Stimulated activated CD8-positive, alpha-beta memory T cell treated with anti-CD3 and anti-CD28 coated beads, Interleukin-15, amount 100 ng/mL, for 4 hours (primary cell): ENCODE data around the gene NIPSNAP3A.

Experiments
- DNase-seq, 2 donors: peaks; one replicate each; pipeline ENCODE4 v3.0.0-alpha.2; 2020; ENCODE audit warnings: low read depth in 2 of 2

The NIPSNAP3A gene

DNA sequence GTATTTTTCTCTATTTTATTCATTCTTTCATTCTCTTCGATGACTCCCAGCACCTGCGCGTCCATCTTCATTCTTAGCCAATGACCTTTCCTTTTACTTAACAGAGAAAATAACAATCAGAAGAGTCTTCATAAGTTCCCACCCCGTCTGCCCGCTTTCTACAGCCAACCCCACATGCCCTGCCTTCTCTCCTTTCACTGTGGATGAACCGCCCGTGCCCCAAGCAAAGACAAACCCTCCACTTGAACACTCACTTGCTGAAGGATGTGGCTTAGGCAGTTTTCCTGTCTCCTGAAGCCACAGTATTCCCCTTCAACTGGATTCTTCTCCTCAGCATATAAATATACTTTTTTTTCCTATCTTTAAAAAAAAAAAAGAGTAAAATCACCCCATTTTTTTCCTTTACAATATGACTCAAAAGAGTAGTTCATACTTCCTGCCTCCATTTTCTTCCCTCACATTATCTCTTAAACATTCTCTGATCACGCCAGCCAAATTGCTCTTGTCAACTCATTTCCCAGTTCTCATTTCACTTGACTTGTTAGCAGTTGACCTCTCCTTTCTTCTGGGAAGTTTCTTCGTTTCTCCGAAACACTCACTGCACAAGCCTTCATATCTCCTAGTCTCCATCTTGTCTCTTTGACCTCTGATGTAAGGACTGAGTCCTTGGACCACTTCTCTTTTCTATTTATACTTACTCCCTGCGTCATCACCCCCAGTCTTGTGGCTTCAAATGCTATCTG, 27.5 kb downstream of the NIPSNAP3A start:
- DNase-seq: no peak

DNA sequence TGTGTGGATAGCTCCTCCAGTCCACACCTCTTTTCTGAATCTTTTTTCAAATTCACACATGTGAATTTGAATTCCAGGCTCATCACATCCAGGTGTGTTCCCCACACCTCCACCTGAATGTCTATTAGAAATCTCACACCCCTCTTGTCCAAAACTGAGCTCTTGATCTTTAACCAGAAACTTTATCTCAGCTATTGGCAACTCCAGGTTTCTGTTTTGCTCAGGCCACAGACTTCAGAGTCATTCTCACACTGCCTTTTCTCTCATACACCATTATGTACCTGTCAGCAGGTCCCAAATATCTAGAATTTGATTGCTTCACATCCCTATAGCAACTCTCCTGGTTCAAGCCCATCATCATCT, 28.1 kb downstream of the NIPSNAP3A start:
- DNase-seq: no peak

DNA sequence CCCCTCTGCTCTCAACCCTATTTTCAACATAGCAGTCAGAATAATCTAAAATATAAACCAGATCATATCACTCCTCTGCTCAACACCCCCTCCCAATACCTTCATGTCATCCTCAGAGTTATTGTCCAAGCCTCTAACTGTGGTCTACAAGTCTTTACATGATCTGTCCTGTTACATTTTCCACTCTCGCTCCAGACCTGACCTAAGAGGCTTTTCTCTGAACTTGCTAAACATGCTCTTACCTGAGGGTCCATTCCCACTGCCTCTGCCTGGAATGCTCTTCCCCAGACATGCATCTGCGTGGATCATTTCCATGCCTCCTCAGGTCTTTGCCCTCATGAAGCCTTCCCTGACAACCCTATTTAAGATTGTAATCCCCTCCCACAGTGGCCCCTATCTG, 28.5 kb downstream of the NIPSNAP3A start:
- no peak for DNase-seq

DNA sequence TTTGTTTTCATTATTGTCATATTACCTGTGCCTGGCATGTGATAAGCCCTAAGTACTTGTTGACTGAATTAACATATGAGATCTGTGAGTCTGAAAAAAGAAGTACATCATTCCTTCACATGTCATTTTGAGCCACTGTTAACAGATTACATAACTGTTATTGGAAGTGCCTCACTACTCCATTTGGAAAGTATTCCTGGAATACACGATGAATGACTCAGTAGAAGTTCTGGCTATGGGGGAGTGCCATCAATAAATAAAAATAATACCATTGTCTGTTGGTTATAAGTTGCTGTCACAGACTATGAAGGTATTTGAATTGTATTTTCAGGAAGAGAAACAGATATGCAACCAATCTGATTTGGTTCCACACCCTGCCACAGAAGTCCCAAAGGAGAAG, 29.3 kb downstream of the NIPSNAP3A start:
- DNase-seq: no peak

DNA sequence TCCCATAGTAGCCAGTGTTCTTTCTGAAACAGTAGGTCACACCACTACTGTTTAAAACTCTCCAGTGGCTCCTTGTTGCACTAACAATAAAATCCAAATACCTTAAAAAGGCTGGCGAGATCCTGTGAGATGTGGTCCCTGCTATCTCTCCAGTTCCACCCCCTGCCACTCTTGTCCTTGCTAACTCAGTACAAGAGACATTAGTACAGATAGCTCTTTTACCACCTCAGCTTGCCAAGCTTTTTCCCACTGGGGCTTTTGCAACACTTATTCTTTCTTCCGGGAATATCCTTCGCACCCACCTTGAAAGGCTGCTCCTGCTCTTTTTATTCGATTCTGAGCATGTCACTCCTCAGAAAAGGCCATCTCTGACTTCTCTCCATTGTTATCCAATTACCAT, 31.3 kb downstream of the NIPSNAP3A start:
- DNase-seq: no peak

DNA sequence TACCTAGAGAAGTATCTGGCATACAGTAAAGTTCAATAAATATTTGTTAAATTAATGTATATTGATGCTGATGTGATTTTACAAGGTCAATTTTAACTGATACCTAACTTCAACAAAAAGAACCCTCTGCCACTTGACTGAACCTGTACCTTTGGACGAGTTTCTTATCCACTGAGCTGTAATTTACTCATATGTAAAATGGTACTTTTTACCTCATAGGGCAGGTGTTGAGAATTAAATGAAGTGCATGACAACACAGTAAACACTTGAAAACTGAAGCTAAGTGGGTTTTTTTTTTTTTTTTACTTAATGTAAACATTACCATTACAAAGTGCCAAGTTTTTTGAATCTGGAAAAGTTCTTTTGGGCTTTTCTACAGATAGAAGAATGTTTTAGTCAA, 31.9 kb downstream of the NIPSNAP3A start:
- DNase-seq: no peak

DNA sequence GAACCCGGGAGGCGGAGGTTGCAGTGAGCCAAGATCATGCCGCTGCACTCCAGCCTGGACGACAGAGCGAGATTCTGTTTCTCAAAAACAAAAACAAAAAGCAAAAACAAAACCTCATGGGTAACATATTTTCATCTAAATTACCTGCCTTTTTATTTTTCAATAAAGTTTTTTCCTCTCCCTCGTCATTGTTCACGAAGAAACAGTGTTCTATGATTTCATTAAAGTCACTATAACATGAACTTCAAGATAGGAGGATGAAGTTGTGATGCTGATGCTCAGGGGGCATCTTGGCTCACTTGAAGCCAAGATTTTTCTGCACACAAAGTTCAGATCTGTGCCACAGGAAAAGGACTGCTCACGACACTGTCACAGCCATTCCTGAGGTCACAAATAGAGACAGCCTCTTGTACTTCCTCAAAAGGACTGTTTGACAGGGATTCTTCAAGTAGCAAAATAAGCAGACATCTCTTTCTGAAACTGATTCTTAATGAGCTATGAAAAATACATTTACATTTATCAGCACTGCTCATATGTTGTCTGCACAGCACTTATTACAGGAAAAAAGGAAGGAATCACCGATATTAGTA, 32.6 kb downstream of the NIPSNAP3A start:
- no peak for DNase-seq

DNA sequence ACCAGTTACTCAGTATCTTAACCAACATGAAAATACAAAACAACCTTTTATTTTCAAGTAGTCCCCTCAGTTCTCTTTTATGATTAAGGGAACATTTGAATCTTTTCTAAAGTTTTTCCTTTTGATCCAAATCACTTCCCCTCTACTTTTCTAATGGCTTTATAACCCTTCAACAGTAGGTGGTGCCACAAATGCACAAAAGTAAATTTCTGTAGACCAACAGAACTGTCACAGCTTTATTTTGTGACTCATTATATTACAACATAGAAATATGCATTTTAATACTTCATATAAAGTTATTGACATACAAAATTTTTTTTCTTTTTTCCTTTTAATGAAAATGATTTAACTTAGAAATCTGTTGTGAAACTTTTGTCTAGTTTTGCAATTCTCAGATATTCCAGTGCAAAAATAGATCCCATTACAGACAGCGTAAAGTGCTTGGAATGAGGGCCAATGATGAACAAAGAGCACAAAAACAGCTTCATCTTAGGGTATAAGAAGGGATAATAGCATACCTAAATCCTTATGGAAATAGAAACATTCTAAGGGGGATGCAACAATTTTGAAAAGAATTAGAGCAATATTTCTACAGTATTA, 33.4 kb downstream of the NIPSNAP3A start:
- DNase-seq: no peak

DNA sequence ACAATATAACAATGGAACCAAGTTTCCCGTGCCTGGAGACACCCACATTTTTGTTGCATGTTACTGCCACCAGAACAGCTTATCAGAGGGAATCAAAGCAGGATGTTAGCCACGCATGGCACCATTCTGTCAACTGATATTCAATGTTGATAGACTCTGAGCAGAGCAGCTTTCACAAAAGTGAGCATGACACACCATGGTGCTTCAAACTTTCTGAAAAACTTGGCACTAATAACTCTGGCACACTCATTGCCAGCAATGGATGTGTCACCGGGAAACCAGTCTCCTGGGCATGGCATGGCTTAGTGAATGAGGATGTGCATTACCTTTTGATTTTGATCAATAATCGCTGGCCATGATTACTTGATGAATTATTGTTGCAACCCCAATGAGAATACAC, 36.1 kb downstream of the NIPSNAP3A start:
- DNase-seq: no peak

DNA sequence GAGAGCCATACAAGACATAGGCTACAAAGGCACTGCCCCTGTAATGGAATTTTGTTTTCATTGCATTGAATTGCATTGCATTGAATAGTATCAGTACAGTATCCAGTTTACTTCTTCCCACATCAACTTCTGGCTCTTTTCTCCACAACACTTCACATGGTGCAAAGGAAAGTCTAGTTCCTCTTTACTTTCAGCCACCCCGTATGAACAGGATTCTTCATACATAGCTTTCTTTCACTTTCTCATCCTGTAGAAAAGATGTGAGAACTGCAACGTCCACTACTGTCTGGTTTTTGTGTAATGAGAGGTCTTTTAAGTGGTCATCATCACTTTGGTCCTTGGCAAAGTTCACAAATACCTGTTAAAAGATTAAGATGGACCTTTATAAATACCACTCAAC, 36.6 kb downstream of the NIPSNAP3A start:
- DNase-seq: no peak

DNA sequence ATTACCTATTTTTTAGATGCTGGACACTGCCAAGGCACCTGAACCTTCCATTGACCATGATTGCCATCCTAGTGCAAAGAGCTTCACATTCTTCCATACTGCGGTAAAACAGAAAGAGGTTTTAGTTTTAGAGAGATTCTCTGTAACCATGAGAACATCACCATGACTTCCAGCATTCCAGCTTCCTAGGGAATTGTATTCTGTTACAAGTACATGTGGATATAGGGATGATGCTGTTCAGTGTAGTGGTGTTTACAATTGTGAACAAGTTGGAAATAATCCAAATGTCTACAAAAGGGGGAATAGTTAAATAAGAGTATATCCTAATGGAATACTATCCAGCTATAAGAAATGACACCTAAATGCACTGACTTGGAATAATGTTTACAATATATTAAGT, 38.8 kb downstream of the NIPSNAP3A start:
- DNase-seq: no peak

DNA sequence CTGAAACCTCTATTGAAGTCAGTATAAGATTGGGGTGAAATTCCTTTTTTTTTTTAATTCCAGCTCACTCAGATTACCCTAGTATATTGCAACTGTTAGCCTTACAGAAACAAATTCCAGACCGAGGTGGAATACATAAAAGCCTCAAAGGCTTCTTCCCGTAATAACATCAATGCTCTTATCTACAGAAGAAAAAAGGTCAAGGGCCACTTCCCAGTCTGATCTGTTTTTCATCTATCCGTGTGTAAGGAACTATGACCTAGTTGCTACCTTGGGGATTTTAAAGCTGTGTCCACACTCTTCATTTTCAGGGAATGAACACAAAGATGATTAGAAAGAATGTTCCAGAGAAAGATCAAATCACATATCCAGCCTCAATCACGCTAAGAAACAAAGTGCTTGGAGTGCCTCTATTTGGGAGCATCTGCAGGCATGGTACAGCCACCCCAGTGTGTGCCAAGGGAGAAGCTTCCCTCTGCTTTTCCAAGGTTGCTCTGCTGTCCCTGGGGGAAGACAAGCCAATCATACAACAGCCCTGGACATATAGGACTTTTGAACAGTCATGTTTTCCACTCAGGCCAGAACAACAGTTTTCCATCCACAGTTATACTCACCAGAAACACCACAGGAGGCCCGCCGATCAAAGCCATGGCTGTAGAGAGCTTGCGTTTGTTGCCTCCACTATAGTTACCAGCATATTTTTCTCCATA, 40.0 kb downstream of the NIPSNAP3A start:
- DNase-seq: no peak

DNA sequence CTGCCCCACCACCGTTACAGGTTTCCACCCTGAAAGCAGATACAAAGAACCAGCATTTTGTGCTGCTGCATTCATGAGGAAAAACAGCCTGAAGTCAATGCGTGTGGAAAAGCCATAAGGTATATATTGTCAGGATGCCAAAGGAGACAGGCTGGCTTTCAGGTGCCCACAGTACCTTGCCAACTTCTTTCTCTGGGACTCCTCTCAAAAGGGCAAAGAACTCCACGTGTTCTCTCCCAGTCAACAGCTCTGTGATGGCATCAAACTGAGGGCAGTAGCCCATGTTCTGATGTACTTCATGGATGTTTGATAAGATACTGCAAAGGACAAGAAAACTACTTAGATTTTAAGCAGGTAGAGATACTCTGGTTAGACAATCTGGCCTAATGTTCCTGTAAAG, 40.8 kb downstream of the NIPSNAP3A start:
- DNase-seq: no peak

DNA sequence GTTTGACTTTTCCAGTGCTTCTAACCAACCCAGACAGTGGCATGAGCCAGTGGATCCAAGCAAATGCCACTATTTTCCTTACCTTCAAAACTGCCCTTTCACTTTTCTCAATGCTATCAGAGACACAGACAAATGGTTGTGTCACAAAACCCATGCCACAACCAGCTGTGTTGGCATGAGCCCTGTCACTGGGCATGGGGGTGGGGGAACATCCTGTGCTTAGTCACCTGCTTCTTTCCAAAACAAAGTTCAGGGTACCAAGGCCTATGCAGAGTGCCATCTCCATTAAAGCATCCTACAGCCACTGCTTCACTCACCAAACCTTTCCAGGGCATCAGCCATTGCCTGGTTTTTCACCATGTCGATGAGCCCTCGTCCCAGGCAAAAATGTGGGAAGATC, 46.6 kb downstream of the NIPSNAP3A start:
- DNase-seq: no peak

DNA sequence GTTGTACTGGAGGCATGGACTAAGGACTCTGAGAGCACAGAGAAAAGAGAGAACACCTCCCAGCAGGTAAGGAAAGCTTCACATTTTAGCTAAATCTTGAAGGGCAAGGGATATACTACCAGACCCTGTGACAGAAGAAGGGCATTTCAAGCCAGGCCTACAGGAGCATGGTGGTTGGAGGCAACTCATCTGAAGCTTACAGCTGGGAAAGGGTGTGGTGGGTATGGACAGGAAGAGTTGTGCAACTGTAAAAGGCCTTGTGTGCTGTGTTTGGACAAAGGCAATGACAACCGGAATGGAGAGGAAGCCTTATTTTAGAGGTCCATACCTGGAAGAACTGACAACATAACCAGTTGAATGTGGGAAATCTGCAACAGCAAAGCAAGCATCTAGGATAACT, 47.6 kb downstream of the NIPSNAP3A start:
- DNase-seq: no peak

DNA sequence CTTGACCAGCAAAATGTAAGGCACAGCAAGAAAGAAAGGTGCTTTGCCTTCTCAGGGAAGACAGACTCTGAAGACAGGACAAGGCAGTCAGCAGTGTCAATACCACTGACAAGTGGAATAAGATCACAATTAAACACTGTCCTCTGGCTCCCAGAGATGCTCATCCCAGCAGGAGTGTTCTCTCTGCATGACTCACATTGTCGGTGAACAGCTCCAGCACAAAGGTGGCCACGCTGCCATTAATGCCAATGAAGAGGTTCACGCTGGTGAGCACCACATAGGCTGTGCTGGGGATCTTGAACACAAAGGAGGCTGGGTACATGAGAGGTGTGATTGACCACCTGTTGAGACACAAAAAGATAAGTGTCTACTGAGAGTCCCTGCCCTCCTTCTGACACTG, 48.4 kb downstream of the NIPSNAP3A start:
- no peak for DNase-seq

DNA sequence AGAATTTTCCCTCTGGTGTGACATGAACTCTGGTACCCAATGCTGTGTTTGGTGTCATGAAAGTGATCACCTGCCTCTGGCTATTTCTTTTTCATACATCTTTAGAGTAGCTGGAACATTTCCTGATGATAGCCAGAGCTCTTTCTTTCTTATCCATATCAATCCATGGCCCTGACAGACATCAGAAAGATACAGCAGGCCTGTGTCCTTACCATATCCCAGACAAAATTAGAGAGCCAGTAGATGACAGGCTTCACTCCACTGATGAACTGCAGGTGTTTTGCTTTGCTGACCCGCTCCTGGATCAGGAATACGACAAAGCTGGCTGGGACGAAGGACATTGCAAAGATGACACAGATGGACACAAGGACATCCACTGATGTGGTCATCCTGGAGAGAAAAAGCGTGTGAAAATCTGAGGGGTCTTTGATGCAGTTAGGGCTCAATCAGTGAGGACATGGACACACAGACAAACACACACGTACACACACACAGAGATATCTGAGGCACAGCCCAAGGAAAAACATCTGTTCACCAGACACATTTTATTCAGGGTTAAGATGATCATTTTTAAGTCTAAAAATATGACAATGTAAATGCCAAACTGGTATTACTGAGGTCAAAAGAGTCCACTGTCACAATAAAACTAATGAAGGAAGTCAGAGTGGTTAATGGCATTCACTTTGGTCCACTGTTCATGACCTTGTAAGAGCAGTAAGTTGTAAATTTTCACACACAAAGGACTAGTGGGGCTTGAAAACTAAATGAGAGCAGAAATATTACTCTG, 50.9 kb downstream of the NIPSNAP3A start:
- no peak for DNase-seq

DNA sequence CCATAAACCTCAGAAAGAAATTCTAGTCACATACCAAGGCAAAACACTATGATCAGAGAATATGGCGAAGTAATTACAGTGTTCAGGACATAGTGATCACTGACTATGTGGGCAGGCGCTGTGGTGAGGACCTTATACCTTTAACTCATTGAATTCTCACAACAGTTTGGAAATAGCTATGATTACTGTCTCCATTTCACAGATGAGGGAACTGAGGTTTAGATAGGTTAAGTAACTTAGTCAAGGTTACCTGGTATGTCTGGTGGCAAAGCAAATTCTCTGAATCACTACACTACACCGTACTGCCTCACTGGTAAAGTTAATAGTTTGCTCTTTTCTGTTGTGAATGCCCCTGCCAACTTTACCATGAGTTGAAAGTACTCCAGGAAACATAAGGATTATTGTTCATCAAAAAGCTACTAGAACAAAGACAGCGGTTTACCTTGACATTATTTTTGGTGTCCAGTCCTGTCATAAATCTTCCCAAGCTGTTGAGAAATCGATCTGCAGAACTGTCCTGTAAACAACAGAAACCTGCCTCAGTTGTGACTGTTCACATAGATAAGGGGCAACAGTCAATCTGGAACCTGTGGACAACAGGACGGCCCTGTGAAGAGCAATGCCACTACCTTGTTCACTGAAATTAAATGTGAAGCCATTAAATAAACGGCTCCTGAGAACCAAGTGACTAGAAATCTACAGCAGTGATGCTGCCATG, 52.7 kb downstream of the NIPSNAP3A start:
- DNase-seq: no peak

DNA sequence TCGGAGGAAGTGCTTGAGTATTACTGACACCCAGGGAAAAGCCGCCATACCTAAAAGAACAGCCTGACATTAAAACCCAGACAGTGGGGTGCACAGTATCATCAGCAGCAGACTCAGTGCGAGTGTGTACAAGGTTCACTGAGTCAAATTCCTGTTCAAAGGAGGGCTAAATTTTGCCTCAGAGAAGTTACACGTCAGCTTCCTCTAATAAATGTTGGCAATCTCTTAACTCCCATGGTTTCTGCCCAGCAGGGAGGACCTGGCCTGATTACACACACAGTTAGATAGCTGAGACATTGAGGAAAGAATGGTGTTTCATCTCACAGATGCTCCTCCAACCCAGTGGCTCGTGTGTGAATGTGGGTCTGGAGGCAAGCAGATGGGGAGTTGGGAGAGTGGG, 54.6 kb downstream of the NIPSNAP3A start:
- DNase-seq: no peak

DNA sequence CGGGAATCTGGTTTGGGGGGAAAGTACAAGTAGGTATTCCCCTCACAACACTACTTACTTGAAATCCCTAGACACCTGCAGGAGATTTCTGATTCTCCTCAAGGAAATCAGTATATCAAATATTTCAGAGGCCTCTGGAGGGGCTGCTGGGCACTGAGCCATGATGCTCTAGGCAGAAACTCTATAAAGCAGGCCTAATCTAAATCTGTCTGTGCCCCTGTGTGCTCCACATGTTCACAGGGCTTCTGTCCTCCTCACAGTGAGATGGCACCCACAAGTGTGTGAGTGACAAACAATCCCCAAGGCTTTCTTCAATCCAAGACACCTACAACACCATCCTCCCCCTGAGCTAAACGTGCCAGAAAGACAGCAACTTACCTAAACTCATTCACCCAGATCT, 55.4 kb downstream of the NIPSNAP3A start:
- DNase-seq: no peak

DNA sequence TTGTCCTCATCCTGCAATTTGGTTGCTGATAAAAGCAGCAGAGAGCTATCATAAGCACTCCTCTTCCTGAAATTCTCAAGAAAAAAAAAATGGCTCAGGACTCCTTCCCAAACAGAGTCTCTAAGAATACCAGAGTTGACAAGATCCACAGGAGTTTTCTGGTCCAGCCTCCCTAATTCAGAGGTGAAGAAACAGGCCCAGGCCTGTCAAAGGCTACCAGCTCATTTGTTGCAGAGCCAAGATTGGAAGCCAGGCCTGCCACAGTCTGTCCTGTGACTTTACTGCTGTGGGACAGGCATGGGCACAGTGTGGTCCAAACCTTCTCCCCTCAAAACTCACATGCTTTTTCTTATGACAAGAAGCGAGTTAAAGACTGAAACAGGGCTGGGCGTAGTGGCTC, 58.0 kb downstream of the NIPSNAP3A start:
- DNase-seq: no peak
